Effector memory CD4-positive, alpha-beta T cell (primary cell): ENCODE measurements around the gene FAM222A.

Experiments used
- DNase-seq, 3 donors: peaks; one replicate each; pipeline ENCODE4 v3.0.0-alpha.2; 2020
- H3K27ac ChIP-seq: 2 replicates; pipeline ENCODE4 v1.7.0; 2013; ENCODE audit warnings: mild to moderate bottlenecking, low read length, moderate library complexity; ENCODE audit not compliant: insufficient read depth, poor library complexity, severe bottlenecking
- H3K27me3 ChIP-seq: replicated peaks from 2 replicates; pipeline ENCODE4 v1.7.0; 2013; ENCODE audit warnings: mild to moderate bottlenecking, low read length; ENCODE audit not compliant: insufficient read depth, control insufficient read depth, poor library complexity, severe bottlenecking
- H3K36me3 ChIP-seq: 2 replicates; pipeline ENCODE4 v1.7.0; 2013; ENCODE audit warnings: mild to moderate bottlenecking, low read length, moderate library complexity; ENCODE audit not compliant: control insufficient read depth, insufficient read depth
- H3K4me1 ChIP-seq: 2 replicates; pipeline ENCODE4 v1.7.0; 2013; ENCODE audit warnings: low read length, mild to moderate bottlenecking; ENCODE audit not compliant: control insufficient read depth, insufficient read depth, poor library complexity, severe bottlenecking
- H3K4me3 ChIP-seq: 2 replicates; pipeline ENCODE4 v1.7.0; 2013; ENCODE audit warnings: low read length, low read depth, mild to moderate bottlenecking; ENCODE audit not compliant: insufficient read depth, poor library complexity, severe bottlenecking
- H3K9me3 ChIP-seq: 2 replicates; pipeline ENCODE4 v1.7.0; 2013; ENCODE audit warnings: mild to moderate bottlenecking, low read length, moderate library complexity; ENCODE audit not compliant: control insufficient read depth

The FAM222A gene

DNA sequence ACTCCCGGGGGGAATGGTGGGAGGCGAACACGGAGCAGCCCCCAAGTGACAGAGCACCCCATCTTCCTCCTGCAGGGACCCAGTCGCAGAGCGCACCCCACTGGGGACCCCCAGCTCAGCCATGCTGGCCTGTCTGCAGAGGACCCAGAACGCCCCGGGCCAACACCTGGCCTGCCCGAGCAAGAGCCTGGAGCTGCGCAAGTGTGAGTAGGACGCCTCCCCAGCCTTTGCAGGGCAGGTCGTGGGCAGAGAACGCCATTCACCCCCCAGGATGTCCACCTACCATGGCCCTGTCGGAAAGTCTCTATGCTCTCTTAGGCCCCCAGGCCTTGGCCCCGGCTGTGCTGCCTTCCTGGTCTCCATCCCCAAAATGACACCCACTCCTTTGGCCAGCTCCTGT lies 30.4 kb downstream of the FAM222A start:
- Histone ChIP-seq H3K36me3 (no peaks in the 10 kb centered on the region), H3K9me3 (no peaks in the 10 kb centered on the region), H3K27ac (no peak overlapping the region), H3K4me3 (no peak overlapping the region), H3K27me3 (no peaks in the 10 kb centered on the region), H3K4me1 (no peaks in the 10 kb centered on the region)
- no peak for DNase-seq

DNA sequence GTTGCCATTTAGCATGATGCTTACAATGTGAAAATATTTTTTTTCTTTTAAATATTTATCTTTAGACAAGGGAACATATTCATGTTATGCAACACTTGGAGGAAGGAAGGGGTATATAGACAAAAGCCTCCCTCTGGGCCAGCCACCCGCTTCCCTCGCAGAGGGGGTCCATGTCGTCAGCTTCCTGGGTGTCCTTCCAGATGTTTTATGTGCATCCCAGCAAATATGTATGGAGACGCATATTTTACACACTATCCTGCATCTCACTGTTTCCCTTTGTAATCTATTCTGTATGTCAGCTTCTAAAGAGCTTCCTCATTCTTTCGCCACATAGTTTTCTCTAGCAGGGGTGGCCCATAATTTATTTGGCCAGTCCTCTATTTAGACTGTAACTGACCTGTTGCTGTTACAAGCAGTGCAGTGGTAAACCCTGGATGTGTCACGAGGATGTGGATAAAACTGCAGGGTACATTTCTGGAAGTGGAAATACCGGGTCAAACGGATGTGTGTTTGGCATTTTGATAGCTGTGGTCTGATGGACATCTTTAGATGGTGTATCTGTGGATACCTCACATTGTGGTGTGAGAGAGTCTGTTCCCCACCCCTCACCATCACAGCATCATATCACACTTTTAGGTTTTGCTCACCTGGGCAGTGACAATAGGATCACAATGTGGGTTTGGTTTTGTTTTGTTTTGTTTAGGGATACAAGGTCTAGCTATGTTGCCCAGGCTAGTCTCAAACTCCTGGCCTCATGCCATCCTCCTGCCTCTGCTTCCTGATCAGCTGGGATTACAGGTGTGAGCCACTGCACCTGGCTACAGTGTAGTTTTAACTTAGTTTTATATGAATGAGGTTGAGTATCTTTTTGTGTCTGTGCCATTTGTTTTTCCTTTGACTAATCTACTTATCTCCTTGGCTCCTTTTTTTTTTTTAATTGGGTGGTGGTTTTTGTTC lies 31.6 kb downstream of the FAM222A start:
- H3K4me3 ChIP-seq, result no peak overlapping the region
- no peaks in the 10 kb centered on the region for H3K27me3 ChIP-seq
- no peaks in the 10 kb centered on the region for H3K9me3 ChIP-seq
- H3K27ac ChIP-seq, result no peak overlapping the region
- no peaks in the 10 kb centered on the region for H3K4me1 ChIP-seq
- no peak for DNase-seq
- no peaks in the 10 kb centered on the region for H3K36me3 ChIP-seq

- no peak overlapping the region for H3K4me3 ChIP-seq
- DNase-seq, result no peak
- H3K4me1 ChIP-seq, result no peaks in the 10 kb centered on the region
- no peaks in the 10 kb centered on the region for H3K9me3 ChIP-seq
- H3K36me3 ChIP-seq, result no peaks in the 10 kb centered on the region
- H3K27me3 ChIP-seq, result no peaks in the 10 kb centered on the region
- no peak overlapping the region for H3K27ac ChIP-seq
Measured at GRCh38 chr12:109752117-109753053, 38.8 kb downstream of the FAM222A start.

DNA sequence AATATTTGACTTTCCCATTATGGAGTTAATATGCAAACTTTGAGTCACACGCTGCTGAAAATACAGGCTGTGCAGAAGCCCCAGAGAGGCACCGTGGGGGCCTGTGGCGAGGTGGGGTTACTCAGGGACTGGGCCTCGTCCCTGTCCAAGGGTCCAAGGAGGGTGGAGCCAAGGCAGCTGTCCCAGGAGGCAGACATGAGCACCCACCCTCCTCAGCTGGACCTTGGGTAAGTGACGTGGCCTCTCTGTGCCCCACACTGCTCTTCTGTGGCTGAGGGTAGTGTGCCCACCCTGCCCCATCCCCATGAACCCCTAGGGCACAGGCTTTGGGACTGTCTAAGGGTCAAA lies 39.4 kb downstream of the FAM222A start:
- Histone ChIP-seq H3K4me1 (no peaks in the 10 kb centered on the region), H3K4me3 (no peak overlapping the region), H3K27me3 (no peaks in the 10 kb centered on the region), H3K9me3 (no peaks in the 10 kb centered on the region), H3K36me3 (no peaks in the 10 kb centered on the region), H3K27ac (no peak overlapping the region)
- no peak for DNase-seq

DNA sequence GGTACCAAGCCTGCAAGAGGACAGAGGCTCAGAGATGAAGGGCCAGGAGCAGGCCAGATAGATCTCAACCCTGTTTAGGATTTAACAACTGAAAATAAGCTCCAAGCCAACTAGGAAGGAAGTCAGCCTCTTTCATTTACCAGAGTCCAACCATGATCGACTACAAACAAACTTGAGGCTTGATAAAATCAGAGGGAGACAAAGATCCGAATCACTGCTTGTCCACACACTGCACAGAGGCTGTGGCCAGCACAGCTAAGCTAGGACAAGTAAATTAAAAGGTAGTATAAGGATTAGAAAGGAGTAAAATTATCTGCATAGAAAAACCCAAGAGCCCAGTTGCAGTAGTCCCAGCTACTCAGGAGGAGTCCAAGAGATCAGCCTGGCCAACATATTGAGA lies 40.3 kb downstream of the FAM222A start:
- Histone ChIP-seq H3K4me1 (no peaks in the 10 kb centered on the region), H3K4me3 (no peak overlapping the region), H3K27me3 (no peaks in the 10 kb centered on the region), H3K27ac (no peak overlapping the region), H3K9me3 (no peaks in the 10 kb centered on the region), H3K36me3 (no peaks in the 10 kb centered on the region)
- no peak for DNase-seq

- H3K27ac ChIP-seq, result no peak overlapping the region
- DNase-seq, result no peak
- no peak overlapping the region for H3K4me3 ChIP-seq
- H3K4me1 ChIP-seq, result no peaks in the 10 kb centered on the region
- no peaks in the 10 kb centered on the region for H3K27me3 ChIP-seq
- no peaks in the 10 kb centered on the region for H3K9me3 ChIP-seq
- no peaks in the 10 kb centered on the region for H3K36me3 ChIP-seq
Measured at GRCh38 chr12:109756457-109756856, 42.8 kb downstream of the FAM222A start.

DNA sequence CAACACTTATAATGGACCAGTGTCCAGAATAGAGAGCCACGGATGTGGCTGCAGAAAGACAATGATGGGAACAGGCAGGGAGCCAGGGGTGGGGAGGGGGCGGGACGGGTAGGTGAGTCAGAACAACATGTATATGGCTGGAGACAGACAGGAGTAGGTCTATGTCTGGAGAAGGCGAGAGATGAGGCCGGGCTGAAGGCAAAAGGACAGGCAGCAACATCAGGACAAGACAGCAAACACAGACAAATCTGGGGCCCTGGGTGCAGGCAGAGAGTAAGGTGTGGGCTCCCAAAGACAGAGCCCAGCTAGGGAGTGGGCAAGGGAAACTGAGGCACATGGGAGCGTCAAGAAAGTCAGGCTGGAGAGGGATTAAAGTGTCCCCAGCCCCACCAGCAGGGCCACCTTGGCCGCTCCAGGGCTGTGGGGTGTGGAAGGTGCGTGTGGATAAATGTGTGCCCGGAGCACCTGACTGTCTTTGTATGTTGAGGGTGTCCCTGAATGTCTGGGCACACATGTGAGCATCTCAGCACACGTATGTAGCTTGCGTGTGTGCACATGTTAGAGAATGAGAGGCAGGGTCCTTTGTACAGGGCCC lies 44.1 kb downstream of the FAM222A start:
- no peak for DNase-seq
- no peaks in the 10 kb centered on the region for H3K9me3 ChIP-seq
- no peaks in the 10 kb centered on the region for H3K4me1 ChIP-seq
- no peak overlapping the region for H3K27ac ChIP-seq
- H3K4me3 ChIP-seq, result no peak overlapping the region
- no peaks in the 10 kb centered on the region for H3K27me3 ChIP-seq
- no peaks in the 10 kb centered on the region for H3K36me3 ChIP-seq

DNA sequence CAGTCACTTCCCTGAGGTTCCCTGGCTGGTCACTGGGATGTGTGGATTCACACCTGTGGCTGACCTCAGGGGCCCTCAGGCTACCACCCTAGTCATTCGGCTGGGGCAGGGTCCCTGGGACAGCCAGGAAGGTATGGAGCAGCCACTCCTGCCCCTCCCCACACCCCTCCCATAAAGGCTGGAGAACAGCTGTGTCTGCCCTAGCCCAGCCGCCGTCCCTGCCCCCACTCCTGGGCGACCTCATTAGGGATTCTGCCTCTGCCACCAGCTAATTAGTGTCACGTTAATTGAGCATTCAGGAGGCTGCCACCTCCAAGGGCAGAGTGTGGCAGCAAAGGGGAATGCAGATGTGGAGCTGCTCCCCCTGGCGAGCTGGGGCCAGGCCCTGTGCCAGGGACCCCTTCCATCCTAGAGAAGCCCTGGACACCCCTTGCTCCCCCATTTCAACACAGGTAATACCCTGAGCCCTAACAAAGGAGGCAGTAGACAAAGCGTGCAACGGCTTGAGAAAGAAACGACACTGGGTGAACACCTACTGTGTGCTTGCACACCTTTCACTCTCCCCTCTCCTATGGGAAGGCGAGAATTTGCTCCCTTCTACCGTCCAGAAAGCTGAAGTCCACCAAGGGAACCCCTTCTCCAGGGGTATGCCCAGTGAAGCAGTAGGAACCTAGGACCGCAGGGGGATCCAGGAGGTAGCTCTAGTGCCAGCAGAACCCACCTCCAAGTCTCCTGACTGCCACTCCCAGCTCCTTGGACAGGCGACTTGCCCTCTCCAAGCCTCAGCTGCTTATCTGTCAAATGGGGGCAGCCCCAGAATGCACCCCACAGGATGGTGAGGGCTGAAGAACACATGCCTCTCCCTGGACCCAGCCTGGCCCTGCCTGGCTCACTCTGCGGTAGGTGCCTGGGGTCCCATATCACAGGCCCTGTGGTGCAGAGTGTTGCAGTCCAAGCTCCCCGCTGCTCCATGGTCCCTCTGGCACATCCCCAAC lies 45.1 kb downstream of the FAM222A start:
- Histone ChIP-seq H3K27me3 (no peaks in the 10 kb centered on the region), H3K27ac (no peak overlapping the region), H3K4me1 (no peaks in the 10 kb centered on the region), H3K36me3 (no peaks in the 10 kb centered on the region), H3K4me3 (no peak overlapping the region), H3K9me3 (no peaks in the 10 kb centered on the region)
- DNase-seq, result no peak

DNA sequence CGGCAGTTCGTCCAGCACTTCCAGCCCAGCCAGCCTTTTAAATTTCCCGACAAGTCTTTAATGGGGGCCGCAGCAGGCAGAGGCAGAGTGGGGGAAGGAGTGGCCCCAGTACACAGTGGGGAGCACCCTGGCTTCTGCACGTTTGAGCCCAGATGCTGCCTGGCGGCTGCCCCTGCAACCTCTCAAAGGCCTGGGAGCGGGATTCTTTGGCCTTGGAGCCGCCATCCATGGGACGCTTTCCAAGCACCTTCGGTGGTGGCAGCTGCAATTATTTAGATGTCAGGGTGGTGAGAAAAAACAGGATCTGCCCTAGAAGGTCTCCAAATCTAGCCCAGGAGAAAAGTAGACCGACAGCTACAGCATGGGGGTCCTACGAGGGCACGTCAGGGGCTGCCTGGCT lies 46.0 kb downstream of the FAM222A start:
- no peaks in the 10 kb centered on the region for H3K27me3 ChIP-seq
- DNase-seq, result no peak
- no peak overlapping the region for H3K4me3 ChIP-seq
- H3K36me3 ChIP-seq, result no peaks in the 10 kb centered on the region
- no peaks in the 10 kb centered on the region for H3K4me1 ChIP-seq
- no peaks in the 10 kb centered on the region for H3K9me3 ChIP-seq
- H3K27ac ChIP-seq, result no peak overlapping the region
